ENCODE data around the gene HLA-DQA1.

GRCh38 chr6:32627831-32628230, 9.4 kb upstream of the HLA-DQA1 start:
- TF ChIP-seq CTCF (IDR thresholded peaks at IDR 0.05; ENCODE audit: low read depth, low read length) (no peak), POLR2A (IDR thresholded peaks at IDR 0.05; ENCODE audit: extremely low read depth, insufficient read length) (no peak), MAX (IDR thresholded peaks at IDR 0.05; ENCODE audit: low read depth, low read length) (no peak), MYC (IDR thresholded peaks at IDR 0.05; ENCODE audit: low read depth, low read length) (no peak)

All from NB4 (cell line).